Mammary epithelial cell (primary cell): Measurements from ENCODE around the gene KLHL29.

Experiments
- EZH2 ChIP-seq: IDR thresholded peaks from 2 replicates; pipeline ENCODE4 v1.6.1; 2012; ENCODE audit warnings: low read length, inconsistent platforms, borderline replicate concordance
- TF ChIP-seq, protein P1 (sequence below), 2 donors: IDR thresholded peaks in 1 of 2; conservative IDR thresholded peaks in 1 of 2; 2 replicates each; pipeline ENCODE4 v1.5.1; 2011 to 2012; ENCODE audit warnings: inconsistent platforms in 2 of 2, low read length in 2 of 2, mild to moderate bottlenecking in 2 of 2, control low read depth in 1 of 2, low read depth in 1 of 2; ENCODE audit not compliant: insufficient read depth in 1 of 2; ENCODE audit errors: extremely low read depth in 1 of 2

DNA sequence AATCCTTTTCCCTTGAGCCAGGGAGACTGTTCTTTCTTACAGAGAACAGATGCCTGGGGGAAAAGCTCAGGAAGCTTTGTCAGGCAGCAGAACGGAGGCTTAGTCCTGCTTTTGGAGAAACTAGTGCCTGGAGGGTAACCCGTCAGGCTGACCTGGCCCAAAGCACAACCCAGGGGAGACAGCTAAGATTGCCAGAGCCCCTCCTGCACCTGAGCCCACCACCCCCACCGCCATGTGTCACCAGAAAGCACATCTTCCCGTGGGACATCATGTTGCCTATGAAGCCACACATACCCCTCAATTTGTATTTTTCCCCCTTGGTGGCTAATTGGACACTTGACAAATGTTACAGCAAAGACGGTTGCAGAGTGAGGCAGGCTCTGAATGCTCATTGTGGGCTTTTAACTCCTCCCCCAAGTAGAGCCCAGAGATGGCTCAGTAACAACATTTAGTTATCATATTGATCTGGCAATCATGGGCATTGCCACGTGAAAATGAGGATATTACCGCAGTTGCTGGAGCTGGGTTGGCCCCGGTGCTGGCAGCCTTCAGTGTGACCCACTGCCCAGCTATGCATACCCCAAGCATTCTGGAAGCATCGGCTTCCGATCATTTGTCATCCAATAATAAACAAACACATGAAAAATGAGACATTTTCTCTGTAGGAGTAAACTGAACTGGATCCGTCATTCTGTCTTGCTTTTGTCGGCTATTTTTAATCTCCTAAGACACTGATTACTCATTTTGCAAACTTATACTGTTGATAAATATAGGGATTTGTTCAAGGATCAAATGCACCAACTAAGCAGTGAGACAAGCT, 312.5 kb downstream of the KLHL29 start:
- TF ChIP-seq, protein P1, sequence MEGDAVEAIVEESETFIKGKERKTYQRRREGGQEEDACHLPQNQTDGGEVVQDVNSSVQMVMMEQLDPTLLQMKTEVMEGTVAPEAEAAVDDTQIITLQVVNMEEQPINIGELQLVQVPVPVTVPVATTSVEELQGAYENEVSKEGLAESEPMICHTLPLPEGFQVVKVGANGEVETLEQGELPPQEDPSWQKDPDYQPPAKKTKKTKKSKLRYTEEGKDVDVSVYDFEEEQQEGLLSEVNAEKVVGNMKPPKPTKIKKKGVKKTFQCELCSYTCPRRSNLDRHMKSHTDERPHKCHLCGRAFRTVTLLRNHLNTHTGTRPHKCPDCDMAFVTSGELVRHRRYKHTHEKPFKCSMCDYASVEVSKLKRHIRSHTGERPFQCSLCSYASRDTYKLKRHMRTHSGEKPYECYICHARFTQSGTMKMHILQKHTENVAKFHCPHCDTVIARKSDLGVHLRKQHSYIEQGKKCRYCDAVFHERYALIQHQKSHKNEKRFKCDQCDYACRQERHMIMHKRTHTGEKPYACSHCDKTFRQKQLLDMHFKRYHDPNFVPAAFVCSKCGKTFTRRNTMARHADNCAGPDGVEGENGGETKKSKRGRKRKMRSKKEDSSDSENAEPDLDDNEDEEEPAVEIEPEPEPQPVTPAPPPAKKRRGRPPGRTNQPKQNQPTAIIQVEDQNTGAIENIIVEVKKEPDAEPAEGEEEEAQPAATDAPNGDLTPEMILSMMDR (conservative IDR thresholded peaks at IDR 0.05 in 1 of 2, IDR thresholded peaks at IDR 0.05 in 1 of 2; ENCODE audit: extremely low read depth in 1 of 2, insufficient read depth in 1 of 2, low read depth in 1 of 2, low read length in 2 of 2): no peak
- no peak for TF ChIP-seq EZH2
